Activated CD8-positive, alpha-beta T cell treated with anti-CD3 and anti-CD28 coated beads for 36 hours (primary cell): Measurements from ENCODE around the gene MED15. TPM values are rescaled to one million over a fixed set of nuclear protein-coding genes. Genes with fewer than 3 reads are reported as not detected.
A peak's percentile ranks its signal among the peaks of the same experiment; 100 is the strongest.

ENCODE experiments used
- ATAC-seq: fragments of 200-7000 bp; cut with Tn5 transposase; one replicate; pipeline ENCODE4 v1.10.0; 2021; ENCODE audit warnings: mild to moderate bottlenecking, moderate library complexity
- CTCF ChIA-PET: fragments of 350-600 bp; sonication (Branson Sonifier 250); formaldehyde crosslinking; loops from one replicate; lab custom pipeline; 2021; ENCODE audit warnings: antibody characterized with exemption; lab: Charles Lee
- POLR2A ChIA-PET: fragments of 350-600 bp; sonication (Branson Sonifier 250); formaldehyde crosslinking; loops from one replicate; lab custom pipeline; 2021; ENCODE audit warnings: antibody characterized with exemption; lab: Charles Lee
- DNase-seq: peaks from one replicate; pipeline ENCODE4 v3.0.0-alpha.2; 2020
- H3K27ac Mint-ChIP-seq: one replicate; pipeline ENCODE4 v1.8.0; 2021; ENCODE audit warnings: mild to moderate bottlenecking, mixed read lengths
- H3K27me3 Mint-ChIP-seq: one replicate; pipeline ENCODE4 v1.8.0; 2021; ENCODE audit warnings: mixed read lengths
- H3K36me3 Mint-ChIP-seq: one replicate; pipeline ENCODE4 v1.8.0; 2021; ENCODE audit warnings: low read depth, mixed read lengths
- H3K4me1 Mint-ChIP-seq: one replicate; pipeline ENCODE4 v1.8.0; 2021; ENCODE audit warnings: low read depth, mixed read lengths
- H3K4me3 Mint-ChIP-seq: one replicate; pipeline ENCODE4 v1.8.0; 2021; ENCODE audit warnings: mild to moderate bottlenecking, moderate library complexity, mixed read lengths
- H3K9me3 Mint-ChIP-seq: one replicate; pipeline ENCODE4 v1.8.0; 2021; ENCODE audit warnings: mixed read lengths
- intact Hi-C: fragments of 100-400 bp; cut with micrococcal nuclease; formaldehyde crosslinking; loops from one replicate; pipeline ENCODE4 v1.10.0; 2022
- total RNA-seq, 2 experiments: library from RNA; stranded (reverse); gene quantifications; one replicate each; pipeline ENCODE4 v1.2.3, GENCODE V29; 2021
- TF ChIP-seq, protein P1 (sequence below): fragments of 200-600 bp; IDR thresholded peaks from one replicate; pipeline ENCODE4 v1.8.0; 2022; ENCODE audit warnings: antibody characterized with exemption, mild to moderate bottlenecking

Gene MED15
- total RNA-seq, 2 experiments from 2014 or later: 110 to 118 TPM

DNA sequence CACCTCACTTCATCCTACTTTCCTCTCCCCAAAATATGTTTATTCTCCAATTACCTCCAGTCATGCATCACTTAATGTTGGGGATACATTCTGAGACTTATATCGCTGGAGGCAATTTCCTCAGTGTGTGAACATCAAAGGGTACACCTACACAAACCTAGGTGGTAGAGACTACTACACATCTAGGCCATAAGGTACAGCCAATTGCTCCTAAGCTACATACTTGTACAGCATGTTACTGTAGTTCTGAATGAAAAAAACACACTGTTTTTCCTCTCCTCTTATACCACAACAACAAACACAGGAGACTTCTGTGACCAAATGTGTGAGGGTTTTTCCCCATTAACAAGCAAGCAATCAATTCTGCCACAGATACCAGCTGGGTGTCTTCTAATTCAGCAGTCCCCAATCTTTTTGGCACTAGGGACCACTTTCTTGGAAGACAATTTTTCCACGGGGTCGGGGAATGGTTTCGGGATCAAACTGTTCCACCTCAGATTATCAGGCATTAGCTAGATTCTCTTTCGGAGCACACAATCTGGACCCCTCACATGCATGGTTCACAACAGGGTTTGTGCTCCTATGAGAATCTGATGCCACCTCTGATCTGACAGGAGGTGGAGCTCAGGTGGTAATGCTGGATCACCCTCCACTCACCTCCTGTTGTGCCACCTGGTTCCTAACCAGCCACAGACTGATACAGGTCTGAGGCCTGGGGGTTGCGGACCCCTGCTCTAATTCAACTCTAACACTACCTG lies 17.0 kb upstream of the MED15 start:
- peaks cover 54% of the 10 kb centered on the region for H3K4me1 Mint-ChIP-seq
- H3K4me3 Mint-ChIP-seq: no peak overlapping the region
- ATAC-seq: peak; percentile 59
- intact Hi-C loops: loop anchor here (10.0 kb wide), 1 partner anchor 56 kb away; the partner anchor contains the start of gene SCARF2
- H3K36me3 Mint-ChIP-seq: peaks cover 5% of the 10 kb centered on the region
- CTCF ChIA-PET: interaction anchor here (1.4 kb wide), 1 partner anchor 21 kb away, joined by 3 read pairs; no protein-coding TSS in a partner anchor
- TF ChIP-seq, protein P1, sequence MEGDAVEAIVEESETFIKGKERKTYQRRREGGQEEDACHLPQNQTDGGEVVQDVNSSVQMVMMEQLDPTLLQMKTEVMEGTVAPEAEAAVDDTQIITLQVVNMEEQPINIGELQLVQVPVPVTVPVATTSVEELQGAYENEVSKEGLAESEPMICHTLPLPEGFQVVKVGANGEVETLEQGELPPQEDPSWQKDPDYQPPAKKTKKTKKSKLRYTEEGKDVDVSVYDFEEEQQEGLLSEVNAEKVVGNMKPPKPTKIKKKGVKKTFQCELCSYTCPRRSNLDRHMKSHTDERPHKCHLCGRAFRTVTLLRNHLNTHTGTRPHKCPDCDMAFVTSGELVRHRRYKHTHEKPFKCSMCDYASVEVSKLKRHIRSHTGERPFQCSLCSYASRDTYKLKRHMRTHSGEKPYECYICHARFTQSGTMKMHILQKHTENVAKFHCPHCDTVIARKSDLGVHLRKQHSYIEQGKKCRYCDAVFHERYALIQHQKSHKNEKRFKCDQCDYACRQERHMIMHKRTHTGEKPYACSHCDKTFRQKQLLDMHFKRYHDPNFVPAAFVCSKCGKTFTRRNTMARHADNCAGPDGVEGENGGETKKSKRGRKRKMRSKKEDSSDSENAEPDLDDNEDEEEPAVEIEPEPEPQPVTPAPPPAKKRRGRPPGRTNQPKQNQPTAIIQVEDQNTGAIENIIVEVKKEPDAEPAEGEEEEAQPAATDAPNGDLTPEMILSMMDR: no peak
- no peaks in the 10 kb centered on the region for H3K9me3 Mint-ChIP-seq
- POLR2A ChIA-PET: interaction anchor here (1.1 to 1.4 kb wide), 2 partner anchors 26 to 56 kb away, joined by 3 to 5 read pairs; no protein-coding TSS in a partner anchor
- DNase-seq: no peak
- no peaks in the 10 kb centered on the region for H3K27me3 Mint-ChIP-seq
- H3K27ac Mint-ChIP-seq: no peak overlapping the region

DNA sequence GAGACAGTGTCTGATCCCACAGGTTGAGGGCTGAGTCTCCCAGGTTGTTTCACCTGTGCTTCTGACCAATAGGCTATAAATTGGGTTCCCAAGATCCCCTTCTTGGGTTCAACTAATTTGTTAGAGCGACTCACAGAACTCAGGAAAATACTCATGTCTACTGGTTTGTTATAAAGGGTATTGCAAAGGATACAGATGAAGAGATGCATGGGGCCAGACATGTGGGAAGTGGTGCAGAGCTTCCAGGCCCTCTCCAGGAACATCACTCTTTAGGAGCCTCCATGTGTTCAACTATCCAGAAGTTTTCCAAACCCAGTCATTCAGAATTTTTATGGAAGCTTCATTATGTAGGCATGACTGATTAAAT lies 16.5 kb upstream of the MED15 start:
- Mint-ChIP-seq H3K27me3 (no peaks in the 10 kb centered on the region), H3K36me3 (peaks cover 5% of the 10 kb centered on the region), H3K9me3 (no peaks in the 10 kb centered on the region), H3K27ac (no peak overlapping the region), H3K4me3 (no peak overlapping the region), H3K4me1 (peaks cover 54% of the 10 kb centered on the region)
- no peak for DNase-seq
- POLR2A ChIA-PET: interaction anchor here (1.1 to 2.4 kb wide), 3 partner anchors 17 to 57 kb away, joined by 3 to 9 read pairs (median 5); partner anchors contain the start of gene MED15
- TF ChIP-seq, protein P1: no peak
- CTCF ChIA-PET: no interaction called here
- no peak for ATAC-seq
- intact Hi-C loops: loop anchor here (10.0 kb wide), 1 partner anchor 56 kb away; the partner anchor contains the start of gene SCARF2

GRCh38 chr22:20491346-20491745 lies 16.1 kb upstream of the MED15 start:
- intact Hi-C loops: loop anchor here (10.0 kb wide), 1 partner anchor 57 kb away; the partner anchor contains the start of gene SCARF2
- DNase-seq: no peak
- no peak overlapping the region for H3K27ac Mint-ChIP-seq
- peaks cover 2% of the 10 kb centered on the region for H3K36me3 Mint-ChIP-seq
- H3K4me3 Mint-ChIP-seq: no peak overlapping the region
- POLR2A ChIA-PET: interaction anchor here (1.1 to 2.4 kb wide), 3 partner anchors 17 to 57 kb away, joined by 3 to 9 read pairs (median 5); partner anchors contain the start of gene MED15
- H3K9me3 Mint-ChIP-seq: no peaks in the 10 kb centered on the region
- H3K27me3 Mint-ChIP-seq: no peaks in the 10 kb centered on the region
- TF ChIP-seq, protein P1: no peak
- peaks cover 52% of the 10 kb centered on the region for H3K4me1 Mint-ChIP-seq
- no peak for ATAC-seq
- CTCF ChIA-PET: no interaction called here

- H3K9me3 Mint-ChIP-seq: no peaks in the 10 kb centered on the region
- peak; percentile 39 for DNase-seq
- H3K27me3 Mint-ChIP-seq: no peaks in the 10 kb centered on the region
- H3K27ac Mint-ChIP-seq: peak within 1 kb of the TSS; percentile 84
- TF ChIP-seq, protein P1: no peak
- peak; percentile 21 for ATAC-seq
- peaks cover 43% of the 10 kb centered on the region for H3K4me1 Mint-ChIP-seq
- ChIA-PET CTCF (interaction anchor here (0.8 to 3.3 kb wide), 7 partner anchors 21 to 77 kb away, joined by 3 to 14 read pairs (median 3); no protein-coding TSS in a partner anchor), POLR2A (interaction anchor here (1.2 to 2.3 kb wide), 3 partner anchors 12 to 33 kb away, joined by 3 to 8 read pairs (median 3); partner anchors contain the start of gene MED15)
- intact Hi-C loops: loop anchor here (10.0 kb wide), 1 partner anchor 60 kb away; the partner anchor contains the start of gene SCARF2
- H3K36me3 Mint-ChIP-seq: no peaks in the 10 kb centered on the region
- peak within 1 kb of the TSS; percentile 88 for H3K4me3 Mint-ChIP-seq
These were observed 12.2 kb upstream of the MED15 start, which contains the start of gene KLHL22 for GRCh38 chr22:20494978-20495860. KLHL22 (minus strand) TSS chr22:20495795; CDS start chr22:20489211, 6,584 bp downstream.
